Aorta (tissue), 5 donors: Measurements from ENCODE around the gene HSPG2. TPM values are rescaled to one million over a fixed set of nuclear protein-coding genes. Genes with fewer than 3 reads are reported as not detected.
"Not testable (repeated sequence)": the region's sequence is repeated elsewhere in the genome, so short reads cannot be mapped to it uniquely, and the experiment has no call there.

Experiments used
- ATAC-seq: fragments of 200-7000 bp; cut with Tn5 transposase; one replicate; pipeline ENCODE4 v1.9.1; 2022; ENCODE audit warnings: moderate library complexity; ENCODE audit not compliant: low FRiP score
- DNase-seq, 2 donors: peaks; one replicate each; pipeline ENCODE4 v3.0.0-alpha.2; 2020
- H3K27ac ChIP-seq, 2 donors: one replicate each; pipeline ENCODE4 v1.5.1; 2013; ENCODE audit warnings: low read length in 2 of 2, mild to moderate bottlenecking in 2 of 2, moderate library complexity in 2 of 2, control low read depth in 1 of 2, inconsistent platforms in 1 of 2, low read depth in 1 of 2
- H3K27me3 ChIP-seq, 2 donors: one replicate each; pipeline ENCODE4 v1.6.1; 2013; ENCODE audit warnings: control low read depth in 1 of 2, low read length in 1 of 2, mild to moderate bottlenecking in 1 of 2, moderate library complexity in 1 of 2; ENCODE audit not compliant: insufficient read depth in 2 of 2, control insufficient read depth in 1 of 2
- H3K36me3 ChIP-seq, 2 donors: one replicate each; pipeline ENCODE4 v1.6.1; 2013; ENCODE audit warnings: control low read depth in 1 of 2, low read length in 1 of 2, mild to moderate bottlenecking in 1 of 2; ENCODE audit not compliant: insufficient read depth in 2 of 2, control insufficient read depth in 1 of 2
- H3K4me1 ChIP-seq, 2 donors: one replicate each; pipeline ENCODE4 v1.6.1; 2013; ENCODE audit warnings: low read length in 2 of 2, control low read depth in 1 of 2, mild to moderate bottlenecking in 1 of 2, moderate library complexity in 1 of 2; ENCODE audit not compliant: insufficient read depth in 2 of 2, control insufficient read depth in 1 of 2
- H3K4me3 ChIP-seq, 2 donors: one replicate each; pipeline ENCODE4 v1.5.1; 2013; ENCODE audit warnings: low read length in 2 of 2, control low read depth in 1 of 2, mild to moderate bottlenecking in 1 of 2
- H3K9me3 ChIP-seq: one replicate; pipeline ENCODE4 v1.6.1; 2013; ENCODE audit warnings: mild to moderate bottlenecking, low read length; ENCODE audit not compliant: control insufficient read depth
- WGBS, 2 donors: extraction: QIAGEN DNeasy Blood & Tissue Kit; methylation state at CpG; one replicate each; pipeline ENCODE4 v1.1.7; 2013; 5-methylcytosine and 5-hydroxymethylcytosine counted together
- intact Hi-C, 2 donors: fragments of 100-400 bp; cut with DNase I; formaldehyde crosslinking; loops; one replicate each; pipeline versions ENCODE4 v1.14.2 to v1.15.0; 2022
- polyA plus RNA-seq, 2 donors: library from polyadenylated mRNA; stranded (reverse); fragments of 200-250 nt; gene quantifications; one replicate each; pipeline ENCODE4 v1.2.3, GENCODE V29; 2013
- total RNA-seq, 2 donors: library from RNA; stranded (reverse); fragmentation: NEBNext Ultra II Directional; extraction: Animal tissue kit (Norgen Biotek cat#: 25700); gene quantifications; one replicate each; pipeline ENCODE4 v1.2.1, GENCODE V29; 2021
- donor health status: healthy with polysubstance abuse.
- donor health status: Bipolar disorder and iron deficiency.
- donor health status: DM: no; HTN: no; CAD: no.
- donor health status: DM: no; HTN: no; CAD: no.
- donor health status: DM: yes; HTN: yes; CAD: no.

Gene HSPG2
- total and polyA plus RNA-seq, 4 donors, result 49.1 to 1,205 (median 568) TPM

DNA sequence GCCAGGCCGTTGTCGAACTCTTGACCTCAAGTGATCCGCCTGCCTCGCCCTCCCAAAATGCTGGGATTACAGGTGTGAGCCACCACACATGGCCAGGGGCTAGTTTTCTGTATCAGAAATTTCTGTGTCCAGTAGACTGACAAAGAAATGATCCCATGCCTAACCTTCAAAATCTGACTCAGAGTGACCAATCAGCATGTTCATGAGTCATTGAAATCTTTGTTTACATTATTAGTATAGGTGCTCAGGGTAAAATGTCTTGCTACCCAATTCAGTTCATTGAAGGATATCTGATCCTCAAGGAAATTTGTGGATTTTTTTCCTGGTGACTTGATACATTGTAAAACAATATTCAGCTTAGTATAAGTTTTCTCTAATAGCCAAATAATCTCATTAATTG is 136.0 kb downstream of the HSPG2 start:
- no peaks in the 10 kb centered on the region for H3K36me3 ChIP-seq
- intact Hi-C loops, result no loop called here
- no peaks in the 10 kb centered on the region for H3K9me3 ChIP-seq
- no peaks in the 10 kb centered on the region for H3K4me1 ChIP-seq
- 96 to 99% methylated on average over 4 of the region's 4 CpGs for WGBS, 2 donors
- H3K4me3 ChIP-seq, result no peak overlapping the region
- DNase-seq (no peak), ATAC-seq (no peak)
- H3K27me3 ChIP-seq, result no peaks in the 10 kb centered on the region
- H3K27ac ChIP-seq, result no peak overlapping the region

DNA sequence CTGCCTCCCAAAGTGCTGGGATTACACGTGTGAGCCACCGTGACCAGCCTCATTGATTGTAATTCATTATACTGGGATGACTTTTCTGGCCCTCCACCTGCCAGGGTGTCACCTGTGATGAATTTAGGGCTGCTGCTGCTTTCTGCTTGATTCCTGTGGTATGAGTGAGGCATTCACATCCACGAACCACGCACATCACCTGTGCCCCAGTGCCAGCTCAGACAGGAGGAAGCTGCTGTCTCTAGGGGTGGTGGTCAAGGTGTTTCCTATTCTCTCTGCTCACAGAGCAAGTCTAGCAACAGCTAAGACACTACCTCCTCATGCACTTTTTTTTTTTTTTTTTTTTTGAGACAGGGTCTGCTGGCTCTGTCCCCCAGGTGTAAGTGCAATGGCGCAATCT is 137.4 kb downstream of the HSPG2 start:
- H3K36me3 ChIP-seq, result no peaks in the 10 kb centered on the region
- peaks cover 2% of the 10 kb centered on the region for H3K9me3 ChIP-seq
- H3K27me3 ChIP-seq, result no peaks in the 10 kb centered on the region
- intact Hi-C loops, result no loop called here
- WGBS, 2 donors, result 85 to 88% methylated on average over 5 of the region's 5 CpGs
- H3K27ac ChIP-seq, result no peak overlapping the region
- no peak overlapping the region for H3K4me3 ChIP-seq
- ATAC-seq, result no peak
- DNase-seq, result no peak
- H3K4me1 ChIP-seq, result no peaks in the 10 kb centered on the region

DNA sequence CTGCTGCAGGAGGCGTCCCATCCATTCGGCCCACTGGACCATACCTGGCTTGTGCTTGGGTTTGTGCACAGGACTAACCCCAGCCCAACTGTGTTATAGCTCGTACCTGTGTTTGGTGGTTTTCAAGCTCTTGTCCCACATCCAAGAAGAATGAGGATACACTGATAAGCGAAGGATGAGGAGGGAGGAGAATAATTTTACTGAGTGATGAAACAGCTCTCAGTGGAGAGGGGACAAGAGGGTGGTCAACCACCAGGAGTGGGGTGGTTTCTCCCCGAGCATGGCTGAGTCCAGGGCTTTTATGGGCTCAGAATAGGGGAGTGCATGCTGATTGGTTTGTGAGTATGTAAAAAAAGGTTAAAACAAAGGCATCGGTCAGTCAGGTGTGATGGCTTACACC is 142.0 kb downstream of the HSPG2 start:
- DNase-seq (no peak), ATAC-seq (no peak)
- H3K4me3 ChIP-seq, result no peak overlapping the region
- H3K9me3 ChIP-seq, result peaks cover 2% of the 10 kb centered on the region
- WGBS, 2 donors, result 94 to 97% methylated on average over 6 of the region's 6 CpGs
- H3K27ac ChIP-seq, result no peak overlapping the region
- H3K27me3 ChIP-seq, result no peaks in the 10 kb centered on the region
- intact Hi-C loops, result no loop called here
- no peaks in the 10 kb centered on the region for H3K4me1 ChIP-seq
- H3K36me3 ChIP-seq, result no peaks in the 10 kb centered on the region

DNA sequence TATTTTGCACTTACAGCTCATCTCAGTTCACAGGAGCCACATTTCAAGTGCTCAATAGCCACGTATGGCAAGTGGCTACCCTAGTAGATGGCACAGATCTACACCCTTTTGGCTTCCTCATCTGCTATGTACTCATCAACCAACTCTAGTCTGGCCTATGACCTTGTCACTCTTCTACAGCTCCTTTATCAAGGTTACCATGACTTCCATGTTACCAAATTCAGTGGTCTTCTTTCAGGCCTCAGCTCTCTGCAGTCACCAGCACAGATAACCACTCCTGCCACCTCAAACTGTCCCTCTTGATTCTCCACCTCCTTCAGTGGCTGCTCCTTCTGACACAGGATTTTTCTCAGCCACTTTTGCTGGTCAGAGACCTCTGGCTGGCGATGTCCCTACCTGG is 142.5 kb downstream of the HSPG2 start:
- Histone ChIP-seq H3K27me3 (no peaks in the 10 kb centered on the region), H3K4me1 (no peaks in the 10 kb centered on the region), H3K27ac (no peak overlapping the region), H3K36me3 (no peaks in the 10 kb centered on the region), H3K9me3 (peaks cover 2% of the 10 kb centered on the region), H3K4me3 (no peak overlapping the region)
- intact Hi-C loops, result no loop called here
- 93 to 94% methylated on average over 2 of the region's 2 CpGs for WGBS, 2 donors
- ATAC-seq, result no peak
- DNase-seq, result no peak

DNA sequence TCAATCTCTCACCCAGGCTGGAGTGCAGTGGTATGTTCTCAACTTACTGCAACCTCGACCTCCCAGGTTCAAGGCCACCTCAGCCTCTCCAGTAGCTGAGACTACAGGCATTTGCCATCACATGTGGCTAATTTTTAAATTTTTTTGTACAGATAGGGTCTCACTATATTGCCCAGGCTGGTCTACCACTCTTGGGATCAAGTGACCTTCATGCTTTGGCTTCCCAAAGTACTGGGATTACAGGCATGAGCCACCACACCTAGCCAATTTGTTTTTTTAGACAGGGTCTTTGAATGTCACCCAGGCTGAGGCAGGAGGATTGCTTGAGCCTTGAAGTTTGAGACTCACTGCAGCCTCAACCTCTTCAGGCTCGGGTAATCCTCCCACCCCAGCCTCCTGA is 144.0 kb downstream of the HSPG2 start:
- DNase-seq, result no peak
- intact Hi-C loops, result no loop called here
- ATAC-seq, result no peak
- H3K27me3 ChIP-seq, result no peaks in the 10 kb centered on the region
- H3K4me1 ChIP-seq, result no peaks in the 10 kb centered on the region
- peaks cover 2% of the 10 kb centered on the region for H3K9me3 ChIP-seq
- no peak overlapping the region for H3K4me3 ChIP-seq
- H3K27ac ChIP-seq, result no peak overlapping the region
- no peaks in the 10 kb centered on the region for H3K36me3 ChIP-seq
- WGBS, 2 donors, result 84 to 86% methylated on average over 2 of the region's 2 CpGs

DNA sequence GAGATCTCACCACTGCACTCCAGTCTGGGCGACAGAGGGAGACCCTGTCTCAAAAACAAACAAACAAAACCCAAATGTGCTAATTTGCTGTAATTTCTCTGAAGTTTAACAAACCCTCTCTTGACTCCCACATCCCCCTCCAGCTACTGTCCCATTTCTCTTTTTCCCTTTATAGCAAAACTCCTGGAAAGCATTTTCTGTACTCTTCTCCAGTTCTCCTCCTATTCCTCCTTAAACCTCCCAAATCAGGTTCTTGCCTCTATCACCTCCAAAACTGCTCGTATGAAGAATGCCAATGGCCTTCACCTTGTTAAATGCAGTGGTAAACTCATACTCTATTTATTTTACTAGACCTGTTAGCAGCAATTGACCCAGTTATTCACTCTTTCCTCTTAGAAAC is 150.5 kb downstream of the HSPG2 start:
- H3K4me3 ChIP-seq, result no peak overlapping the region
- H3K36me3 ChIP-seq, result no peaks in the 10 kb centered on the region
- H3K27ac ChIP-seq, result no peak overlapping the region
- no peaks in the 10 kb centered on the region for H3K27me3 ChIP-seq
- intact Hi-C loops, result no loop called here
- DNase-seq (no peak), ATAC-seq (no peak)
- WGBS, 2 donors, result 76 to 79% methylated on average over 2 of the region's 2 CpGs
- no peaks in the 10 kb centered on the region for H3K4me1 ChIP-seq
- H3K9me3 ChIP-seq, result no peaks in the 10 kb centered on the region

DNA sequence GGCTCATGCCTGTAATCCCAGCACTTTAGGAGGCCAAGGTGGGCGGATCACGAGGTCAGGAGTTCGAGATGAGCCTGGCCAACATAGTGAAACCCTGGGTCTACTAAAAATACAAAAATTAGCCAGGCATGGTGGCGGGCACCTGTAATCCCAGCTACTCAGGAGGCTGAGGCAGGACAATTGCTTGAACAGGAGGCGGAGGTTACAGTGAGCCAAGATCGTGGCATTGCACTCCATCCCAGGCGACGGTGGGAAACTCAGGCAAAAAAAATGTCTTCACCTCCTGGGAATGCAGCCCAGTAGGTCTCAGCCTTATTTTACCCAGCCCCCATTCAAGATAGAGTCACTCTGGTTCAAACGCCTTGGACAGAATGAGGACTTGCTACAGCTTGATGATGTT is 151.3 kb downstream of the HSPG2 start:
- H3K9me3 ChIP-seq, H3K27ac ChIP-seq, H3K4me1 ChIP-seq, ATAC-seq, H3K4me3 ChIP-seq, H3K36me3 ChIP-seq, DNase-seq, H3K27me3 ChIP-seq, intact Hi-C loops: not testable (repeated sequence)
- 77 to 83% methylated on average over 9 of the region's 9 CpGs for WGBS, 2 donors

DNA sequence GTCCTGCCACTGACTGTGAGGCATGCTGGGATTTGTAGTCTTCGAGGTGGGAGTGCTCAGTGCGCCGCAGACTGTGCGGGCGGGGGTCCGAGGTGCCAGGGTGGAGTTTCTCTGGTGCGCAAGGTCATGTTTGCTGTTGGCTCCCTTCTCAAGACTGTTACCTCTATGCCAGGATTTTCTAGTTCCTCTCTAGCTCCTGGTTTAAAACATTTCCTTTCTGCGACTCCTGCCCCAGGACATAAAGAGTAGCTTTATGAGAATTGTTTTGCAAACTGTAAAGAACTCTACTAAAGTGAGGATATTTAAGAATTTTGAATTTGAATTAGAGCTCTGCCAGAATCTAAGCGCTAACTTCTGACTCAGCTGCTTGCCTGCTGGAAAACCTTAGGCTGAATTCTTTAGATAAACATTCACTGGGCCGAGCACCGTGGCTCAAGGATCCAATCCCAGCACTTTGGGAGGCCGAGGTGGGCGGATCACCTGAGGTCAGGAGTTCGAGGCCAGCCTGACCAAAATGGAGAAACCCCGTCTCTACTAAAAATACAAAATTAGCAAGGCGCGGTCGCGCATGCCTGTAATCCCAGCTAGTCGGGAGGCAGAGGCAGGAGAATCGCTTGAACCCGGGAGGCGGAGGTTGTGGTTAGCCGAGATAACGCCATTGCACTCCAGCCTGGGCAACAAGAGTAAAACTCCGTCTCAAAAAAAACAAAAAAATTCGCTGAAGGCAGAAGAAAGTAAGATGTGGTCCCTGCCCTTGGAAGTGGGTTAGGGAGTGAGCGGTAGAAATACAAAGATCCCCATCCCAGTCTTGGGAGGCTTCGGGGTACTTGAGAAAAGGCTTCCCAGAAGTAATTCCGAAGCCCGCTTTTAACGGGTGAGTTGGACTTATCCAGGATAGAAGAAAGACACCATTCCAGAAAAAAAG is 153.2 kb downstream of the HSPG2 start:
- Histone ChIP-seq H3K27me3 (no peaks in the 10 kb centered on the region), H3K4me3 (no peak overlapping the region), H3K27ac (peak overlapping the region in 1 of 2 donors; percentile 0), H3K9me3 (no peaks in the 10 kb centered on the region), H3K36me3 (no peaks in the 10 kb centered on the region), H3K4me1 (no peaks in the 10 kb centered on the region)
- DNase-seq (peak; percentile 62 to 75), ATAC-seq (no peak)
- intact Hi-C loops, result loop anchor here in 1 of 2 donors (2.0 kb wide), 1 partner anchor 181 kb away; no protein-coding TSS in a partner anchor
- WGBS, 2 donors, result 28 to 32% methylated on average over 32 of the region's 32 CpGs
